ENCODE data around the gene MED27.

The MED27 gene

DNA sequence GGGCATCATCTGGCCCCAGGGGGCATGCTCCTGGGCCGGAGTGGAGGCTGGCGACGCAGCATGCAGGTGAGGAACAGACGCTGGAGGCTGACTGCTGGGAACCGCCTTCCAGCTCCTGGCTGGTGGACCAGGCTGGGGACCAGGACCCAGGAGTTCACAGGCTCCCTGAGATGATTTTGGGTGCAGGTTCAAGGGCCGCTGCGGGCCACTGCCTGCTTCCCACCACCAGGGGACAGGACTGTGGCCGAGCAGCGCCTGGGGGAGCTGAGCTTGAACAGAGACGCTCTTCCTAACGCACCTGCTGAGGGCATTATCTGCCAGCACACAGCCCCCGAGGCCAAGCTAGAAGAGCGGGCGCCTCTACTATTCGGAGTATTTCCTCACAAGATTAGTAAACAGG, 207.7 kb downstream of the MED27 start:
- no peak overlapping the region for H3K4me3 ChIP-seq (ENCODE audit: low read depth, low read length)
- peaks cover 19% of the 10 kb centered on the region for H3K4me1 ChIP-seq
- no peak for DNase-seq
- H3K36me3 ChIP-seq: no peaks in the 10 kb centered on the region
- no peaks in the 10 kb centered on the region for H3K9me3 ChIP-seq
- H3K27me3 ChIP-seq: no peaks in the 10 kb centered on the region
- TF ChIP-seq, protein P1, sequence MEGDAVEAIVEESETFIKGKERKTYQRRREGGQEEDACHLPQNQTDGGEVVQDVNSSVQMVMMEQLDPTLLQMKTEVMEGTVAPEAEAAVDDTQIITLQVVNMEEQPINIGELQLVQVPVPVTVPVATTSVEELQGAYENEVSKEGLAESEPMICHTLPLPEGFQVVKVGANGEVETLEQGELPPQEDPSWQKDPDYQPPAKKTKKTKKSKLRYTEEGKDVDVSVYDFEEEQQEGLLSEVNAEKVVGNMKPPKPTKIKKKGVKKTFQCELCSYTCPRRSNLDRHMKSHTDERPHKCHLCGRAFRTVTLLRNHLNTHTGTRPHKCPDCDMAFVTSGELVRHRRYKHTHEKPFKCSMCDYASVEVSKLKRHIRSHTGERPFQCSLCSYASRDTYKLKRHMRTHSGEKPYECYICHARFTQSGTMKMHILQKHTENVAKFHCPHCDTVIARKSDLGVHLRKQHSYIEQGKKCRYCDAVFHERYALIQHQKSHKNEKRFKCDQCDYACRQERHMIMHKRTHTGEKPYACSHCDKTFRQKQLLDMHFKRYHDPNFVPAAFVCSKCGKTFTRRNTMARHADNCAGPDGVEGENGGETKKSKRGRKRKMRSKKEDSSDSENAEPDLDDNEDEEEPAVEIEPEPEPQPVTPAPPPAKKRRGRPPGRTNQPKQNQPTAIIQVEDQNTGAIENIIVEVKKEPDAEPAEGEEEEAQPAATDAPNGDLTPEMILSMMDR (IDR thresholded peaks at IDR 0.05; ENCODE audit: low read depth, low read length): peak; percentile 53

DNA sequence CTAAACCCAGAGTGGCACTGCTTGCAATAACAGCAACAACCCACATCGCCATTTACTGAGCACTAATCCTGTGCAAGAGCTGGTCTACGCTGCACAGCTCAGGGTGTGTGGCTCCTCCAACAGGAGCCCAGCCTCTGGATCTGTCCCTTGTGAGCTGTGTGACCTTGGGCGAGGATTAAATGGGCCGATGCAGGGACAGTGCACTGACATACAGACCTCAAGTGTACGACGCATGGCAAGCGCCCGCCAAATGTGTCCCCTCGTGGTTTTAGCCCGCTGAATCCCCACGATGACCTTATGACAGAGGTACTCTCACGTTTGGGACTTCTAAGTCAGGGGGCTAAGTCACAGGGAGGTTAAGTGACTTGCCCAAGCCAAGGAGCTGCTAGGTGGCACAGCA, 209.5 kb downstream of the MED27 start:
- Histone ChIP-seq H3K36me3 (no peaks in the 10 kb centered on the region; the same call in 1 of the 2 replicates), H3K4me1 (peaks cover 19% of the 10 kb centered on the region), H3K4me3 (ENCODE audit: low read depth, low read length) (no peak overlapping the region), H3K9me3 (no peaks in the 10 kb centered on the region), H3K27me3 (no peaks in the 10 kb centered on the region)
- TF ChIP-seq, protein P1 (IDR thresholded peaks at IDR 0.05; ENCODE audit: low read depth, low read length): no peak
- no peak for DNase-seq

DNA sequence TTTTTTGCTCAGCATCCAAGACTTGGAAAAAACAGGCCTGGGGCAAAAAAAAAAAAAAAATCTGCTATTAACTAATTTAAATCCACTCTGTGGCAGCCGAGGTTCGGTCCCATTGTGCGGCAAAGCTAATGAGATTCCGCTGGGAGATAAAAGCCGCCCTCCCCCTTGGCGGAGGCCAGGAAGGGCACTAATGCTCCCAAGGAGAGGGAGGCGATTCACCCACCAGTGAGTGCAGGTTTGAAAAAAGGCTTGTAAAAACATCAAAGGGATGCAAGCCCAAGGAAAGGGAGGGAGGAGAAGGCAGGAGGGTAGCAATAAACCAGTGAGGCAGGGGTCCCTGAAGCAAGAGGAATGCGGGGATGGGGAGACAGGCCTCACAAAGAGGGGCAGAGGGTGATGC, 210.3 kb downstream of the MED27 start:
- peak overlapping the region; percentile 13; the same call in 1 of the 2 replicates for H3K4me3 ChIP-seq (ENCODE audit: low read depth, low read length)
- H3K9me3 ChIP-seq: no peaks in the 10 kb centered on the region
- H3K4me1 ChIP-seq: peaks cover 19% of the 10 kb centered on the region
- no peaks in the 10 kb centered on the region; the same call in 1 of the 2 replicates for H3K36me3 ChIP-seq
- H3K27me3 ChIP-seq: no peaks in the 10 kb centered on the region
- TF ChIP-seq, protein P1 (IDR thresholded peaks at IDR 0.05; ENCODE audit: low read depth, low read length): no peak
- peak; percentile 59 for DNase-seq

DNA sequence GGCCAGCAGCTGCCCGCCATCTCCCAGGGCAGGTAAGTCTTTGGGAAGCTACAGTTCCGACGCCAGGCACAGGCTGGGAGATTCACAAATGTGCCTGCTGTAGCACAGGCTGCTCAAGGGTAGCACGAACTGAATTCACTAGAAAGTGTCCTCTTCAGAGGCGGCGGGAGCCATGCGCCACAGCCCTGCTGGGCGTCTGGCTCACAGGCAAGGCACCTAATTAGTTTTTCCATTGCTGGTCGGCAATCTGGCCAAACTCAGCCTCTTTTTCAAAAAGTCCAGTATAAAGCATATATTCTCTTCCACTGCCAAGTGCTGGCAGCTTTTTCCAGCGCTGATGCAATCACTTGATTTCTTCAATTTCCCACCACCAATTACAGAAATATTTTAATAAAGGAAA, 210.9 kb downstream of the MED27 start:
- DNase-seq: peak; percentile 79
- TF ChIP-seq, protein P1 (IDR thresholded peaks at IDR 0.05; ENCODE audit: low read depth, low read length): no peak
- peak overlapping the region; percentile 13; the same call in 1 of the 2 replicates for H3K4me3 ChIP-seq (ENCODE audit: low read depth, low read length)
- no peaks in the 10 kb centered on the region for H3K9me3 ChIP-seq
- H3K27me3 ChIP-seq: no peaks in the 10 kb centered on the region
- H3K36me3 ChIP-seq: no peaks in the 10 kb centered on the region; the same call in 1 of the 2 replicates
- H3K4me1 ChIP-seq: peaks cover 19% of the 10 kb centered on the region

DNA sequence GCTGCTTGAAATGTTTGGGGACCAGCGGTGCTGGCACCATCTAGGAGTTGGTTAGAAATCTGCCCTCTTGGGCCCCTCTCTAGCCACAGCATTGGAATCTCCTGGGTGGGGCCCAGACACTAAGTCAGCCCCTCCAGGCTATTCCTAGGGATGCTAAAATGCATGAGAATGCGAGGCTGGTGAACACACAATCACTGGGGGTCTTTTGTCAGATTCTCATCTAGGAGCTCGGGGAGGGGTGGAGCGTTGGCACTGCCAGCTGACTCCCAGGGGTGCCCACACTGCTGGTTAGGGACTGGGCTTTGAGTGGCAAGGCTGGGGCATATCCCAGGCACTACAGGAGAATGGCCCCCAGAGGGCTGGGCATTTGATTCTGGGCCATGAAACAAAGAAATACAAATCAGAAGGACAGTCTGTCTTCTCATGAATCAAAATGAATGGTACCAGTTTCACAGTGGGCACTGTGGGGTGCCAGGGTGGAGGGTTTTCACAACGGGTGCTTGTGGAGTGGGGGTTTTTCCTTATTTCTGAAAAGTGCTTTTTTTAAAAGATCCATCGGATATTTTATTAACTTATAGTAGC, 212.0 kb downstream of the MED27 start:
- H3K36me3 ChIP-seq: no peaks in the 10 kb centered on the region; the same call in 1 of the 2 replicates
- DNase-seq: no peak

More for the DNA sequence above, 212.0 kb downstream of the MED27 start:
- no peak overlapping the region for H3K4me3 ChIP-seq (ENCODE audit: low read depth, low read length)
- H3K27me3 ChIP-seq: no peaks in the 10 kb centered on the region
- TF ChIP-seq, protein P1 (IDR thresholded peaks at IDR 0.05; ENCODE audit: low read depth, low read length): no peak
- no peaks in the 10 kb centered on the region for H3K9me3 ChIP-seq
- peaks cover 19% of the 10 kb centered on the region for H3K4me1 ChIP-seq

Data from BE2C (cell line).